Measurements from ENCODE around the gene MPP3.

GRCh38 chr17:43881181-43881580 is 48.2 kb upstream of the MPP3 start:
- TF ChIP-seq GATA2 (IDR thresholded peaks at IDR 0.05; ENCODE audit: low read depth, low read length) = no peak
- no peak for TF ChIP-seq GATA3 (IDR thresholded peaks at IDR 0.05; ENCODE audit: low read depth, low read length)

Measured in SH-SY5Y (cell line).